H1 (cell line): Measurements from ENCODE around the gene ITGAV. TPM values are rescaled to one million over a fixed set of nuclear protein-coding genes. Genes with fewer than 3 reads are reported as not detected.

Source experiments
- CTCF ChIA-PET: fragments of 300-600 bp; sonication (Branson Sonifier 250); formaldehyde crosslinking; loops from one replicate; lab custom pipeline; 2021; ENCODE audit not compliant: partially characterized antibody; lab: Charles Lee
- POLR2A ChIA-PET: fragments of 300-600 bp; sonication (Branson Sonifier 250); formaldehyde crosslinking; loops from one replicate; lab custom pipeline; 2021; ENCODE audit warnings: inconsistent platforms; ENCODE audit not compliant: partially characterized antibody; lab: Charles Lee
- DNase-seq, 2 experiments: peaks; one replicate each; pipeline versions ENCODE4 v3.0.0 to v3.0.0-alpha.2; 2010 to 2022; ENCODE audit warnings: low spot score in 2 of 2, low read depth in 1 of 2, mixed read lengths in 1 of 2
- FAIRE-seq: peaks from 2 replicates; lab custom pipeline; 2011; peaks lifted over from hg19 to GRCh38; lab: Jason Lieb, UNC
- H2AFZ ChIP-seq: 2 replicates; pipeline ENCODE4 v1.8.1; 2012; ENCODE audit warnings: low read length, inconsistent platforms
- H2AK5ac ChIP-seq: 2 replicates; pipeline ENCODE4 v1.6.1; 2013; ENCODE audit warnings: low read depth, low read length
- H2BK120ac ChIP-seq: replicated peaks from 2 replicates; pipeline ENCODE3; 2013; ENCODE audit warnings: low read depth, low read length, inconsistent platforms
- H2BK12ac ChIP-seq: 2 replicates; pipeline ENCODE4 v1.6.1; 2013; ENCODE audit warnings: low read depth, low read length
- H2BK15ac ChIP-seq: 2 replicates; pipeline ENCODE4 v1.6.1; 2013; ENCODE audit warnings: low read length
- H2BK20ac ChIP-seq: 2 replicates; pipeline ENCODE4 v1.6.1; 2013; ENCODE audit warnings: low read length
- H2BK5ac ChIP-seq: 2 replicates; pipeline ENCODE4 v1.6.1; 2013; ENCODE audit warnings: low read depth, low read length
- H3K14ac ChIP-seq: 2 replicates; pipeline ENCODE4 v1.6.1; 2013; ENCODE audit warnings: inconsistent platforms; ENCODE audit not compliant: insufficient read length
- H3K18ac ChIP-seq: 2 replicates; pipeline ENCODE4 v1.6.1; 2013; ENCODE audit warnings: low read length; ENCODE audit errors: extremely low read depth
- H3K23ac ChIP-seq: 2 replicates; pipeline ENCODE4 v1.6.1; 2013; ENCODE audit warnings: inconsistent platforms; ENCODE audit not compliant: insufficient read length
- H3K23me2 ChIP-seq: 2 replicates; pipeline ENCODE4 v1.6.1; 2013; ENCODE audit warnings: low read depth, low read length
- H3K27ac ChIP-seq: 2 replicates; pipeline ENCODE4 v1.6.1; 2011; ENCODE audit warnings: low read depth, low read length, inconsistent platforms
- H3K27me3 ChIP-seq, 4 experiments: replicated peaks in 1 of 4; 1 replicate in 1 of 4; 2 replicates in 3 of 4; pipeline versions ENCODE4 v1.6.1 to v1.8.1; 2011 to 2013; ENCODE audit warnings: low read length in 3 of 4, mild to moderate bottlenecking in 3 of 4, inconsistent platforms in 2 of 4, mixed read lengths in 2 of 4, moderate library complexity in 1 of 4; ENCODE audit not compliant: control insufficient read depth in 3 of 4, insufficient read depth in 3 of 4; ENCODE audit errors: extremely low read depth in 1 of 4
- H3K36me3 ChIP-seq, 4 experiments: 2 replicates each; pipeline versions ENCODE4 v1.6.1 to v1.8.1; 2011 to 2013; ENCODE audit warnings: mild to moderate bottlenecking in 4 of 4, low read length in 3 of 4, moderate library complexity in 2 of 4, control low read depth in 1 of 4, inconsistent platforms in 1 of 4; ENCODE audit not compliant: insufficient read depth in 4 of 4, control insufficient read depth in 2 of 4
- H3K4ac ChIP-seq: replicated peaks from 2 replicates; pipeline ENCODE3; 2013; ENCODE audit warnings: low read length, low read depth, mixed read lengths, inconsistent platforms; ENCODE audit not compliant: insufficient read length
- H3K4me1 ChIP-seq, 4 experiments: replicated peaks in 1 of 4; 1 replicate in 1 of 4; 2 replicates in 3 of 4; pipeline versions ENCODE4 v1.6.1 to v1.8.1; 2011 to 2013; ENCODE audit warnings: low read length in 3 of 4, inconsistent platforms in 2 of 4, mixed read lengths in 1 of 4; ENCODE audit not compliant: insufficient read depth in 4 of 4, control insufficient read depth in 3 of 4
- H3K4me2 ChIP-seq, 2 experiments: 2 replicates each; pipeline versions ENCODE4 v1.6.1 to v1.8.1; 2011 to 2013; ENCODE audit warnings: low read depth in 2 of 2, low read length in 2 of 2, control low read depth in 1 of 2, inconsistent platforms in 1 of 2, mild to moderate bottlenecking in 1 of 2; ENCODE audit not compliant: insufficient read depth in 1 of 2
- H3K4me3 ChIP-seq, 4 experiments: fragments of 200-600, 300-600 bp in 1 of 4; sonication (generic), shearing (Covaris generic), sonication (Bioruptor Twin) in 1 of 4; 2 replicates each; pipeline versions ENCODE4 v1.5.1 to v1.8.1; 2011 to 2016; ENCODE audit warnings: low read length in 4 of 4, low read depth in 3 of 4, control low read depth in 2 of 4, inconsistent platforms in 2 of 4, mild to moderate bottlenecking in 2 of 4, mixed read lengths in 1 of 4, moderate library complexity in 1 of 4; ENCODE audit not compliant: insufficient read depth in 2 of 4; ENCODE audit errors: extremely low read depth in 1 of 4
- H3K56ac ChIP-seq: replicated peaks from 2 replicates; pipeline ENCODE3; 2013; ENCODE audit warnings: low read depth, mild to moderate bottlenecking, mixed read lengths, low read length, inconsistent platforms; ENCODE audit not compliant: insufficient read length
- H3K79me1 ChIP-seq: 2 replicates; pipeline ENCODE4 v1.6.1; 2013; ENCODE audit warnings: low read depth, low read length, control low read depth
- H3K79me2 ChIP-seq, 2 experiments: 2 replicates each; pipeline versions ENCODE4 v1.6.1 to v1.8.1; 2012 to 2013; ENCODE audit warnings: low read length in 2 of 2, mild to moderate bottlenecking in 2 of 2, inconsistent platforms in 1 of 2; ENCODE audit not compliant: insufficient read depth in 2 of 2, control insufficient read depth in 1 of 2
- H3K9ac ChIP-seq, 4 experiments: replicated peaks in 1 of 4; 1 replicate in 1 of 4; 2 replicates in 3 of 4; pipeline versions ENCODE4 v1.6.1 to v1.8.1; 2011 to 2013; ENCODE audit warnings: low read depth in 3 of 4, low read length in 3 of 4, control low read depth in 2 of 4, mild to moderate bottlenecking in 2 of 4, moderate library complexity in 2 of 4, inconsistent platforms in 1 of 4; ENCODE audit errors: extremely low read depth in 1 of 4
- H3K9me3 ChIP-seq, 2 experiments: 2 replicates each; pipeline versions ENCODE4 v1.6.1 to v1.8.1; 2012 to 2013; ENCODE audit warnings: mild to moderate bottlenecking in 2 of 2, moderate library complexity in 2 of 2, control low read depth in 1 of 2, inconsistent platforms in 1 of 2, low read depth in 1 of 2, low read length in 1 of 2, mixed read lengths in 1 of 2; ENCODE audit not compliant: insufficient read depth in 2 of 2
- H4K20me1 ChIP-seq, 2 experiments: replicated peaks in 1 of 2; 2 replicates each; pipeline versions ENCODE3 to v1.8.1; 2011 to 2013; ENCODE audit warnings: inconsistent platforms in 2 of 2, low read length in 2 of 2, mild to moderate bottlenecking in 1 of 2; ENCODE audit not compliant: insufficient read depth in 2 of 2, control insufficient read depth in 1 of 2
- H4K5ac ChIP-seq: 2 replicates; pipeline ENCODE4 v1.6.1; 2013; ENCODE audit warnings: low read length, low read depth, mixed read lengths, inconsistent platforms; ENCODE audit not compliant: insufficient read length
- H4K8ac ChIP-seq: 2 replicates; pipeline ENCODE4 v1.8.0; 2013; ENCODE audit warnings: mild to moderate bottlenecking, moderate library complexity, low read length, inconsistent platforms; ENCODE audit not compliant: insufficient read depth; ENCODE audit errors: extremely low read depth
- H4K91ac ChIP-seq: replicated peaks from 2 replicates; pipeline ENCODE3; 2013; ENCODE audit warnings: low read length, mixed read lengths, inconsistent platforms; ENCODE audit not compliant: insufficient read length
- CBX5 ChIP-seq: fragments of 300-800, 300-1000 bp; sonication (generic); IDR thresholded peaks from 2 replicates; pipeline ENCODE4 v1.7.1; 2016; ENCODE audit warnings: antibody characterized with exemption, low read length, low read depth
- CBX8 ChIP-seq: fragments of 300-800, 300-1000 bp; sonication (generic); IDR thresholded peaks from 2 replicates; pipeline ENCODE4 v1.7.1; 2016; ENCODE audit warnings: low read depth, low read length, borderline replicate concordance
- EP300 ChIP-seq, 2 experiments: IDR thresholded peaks; 1 replicate in 1 of 2; 2 replicates in 1 of 2; pipeline ENCODE4 v1.6.1; 2011 to 2012; ENCODE audit warnings: low read depth in 2 of 2, low read length in 2 of 2, mild to moderate bottlenecking in 2 of 2, borderline replicate concordance in 1 of 2, inconsistent platforms in 1 of 2, moderate library complexity in 1 of 2
- HDAC2 ChIP-seq, 2 experiments: fragments of 300-600 bp in 1 of 2; sonication (generic) in 1 of 2; IDR thresholded peaks; 2 replicates each; pipeline ENCODE4 v1.6.1; 2011 to 2012; ENCODE audit warnings: low read depth in 2 of 2, low read length in 2 of 2, mild to moderate bottlenecking in 2 of 2, moderate library complexity in 2 of 2, borderline replicate concordance in 1 of 2, inconsistent platforms in 1 of 2
- NRF1 ChIP-seq: IDR thresholded peaks from 2 replicates; pipeline ENCODE4 v1.6.1; 2011; ENCODE audit warnings: mild to moderate bottlenecking, low read depth, low read length, improper control_type of control experiment
- POLR2AphosphoS5 ChIP-seq: IDR thresholded peaks from 2 replicates; pipeline ENCODE4 v1.6.1; 2011; ENCODE audit warnings: low read depth, low read length
- POU5F1 ChIP-seq: IDR thresholded peaks from 2 replicates; pipeline ENCODE4 v1.6.1; 2011; ENCODE audit warnings: low read depth, mild to moderate bottlenecking, low read length, moderate library complexity
- RAD21 ChIP-seq, 2 experiments: IDR thresholded peaks in 1 of 2; conservative IDR thresholded peaks in 1 of 2; 2 replicates each; pipeline ENCODE4 v1.6.1; 2011; ENCODE audit warnings: low read depth in 2 of 2, low read length in 2 of 2, improper control_type of control experiment in 1 of 2, inconsistent platforms in 1 of 2, mild to moderate bottlenecking in 1 of 2, moderate library complexity in 1 of 2
- RNF2 ChIP-seq: fragments of 200-900, 300-1000 bp; sonication (generic); IDR thresholded peaks from 2 replicates; pipeline ENCODE4 v1.7.1; 2016; ENCODE audit warnings: borderline replicate concordance, low read depth, mild to moderate bottlenecking, antibody characterized with exemption, low read length; ENCODE audit not compliant: poor library complexity, severe bottlenecking; ENCODE audit errors: missing control alignments
- SP2 ChIP-seq: IDR thresholded peaks from 2 replicates; pipeline ENCODE4 v1.6.1; 2012; ENCODE audit warnings: mild to moderate bottlenecking, low read length, inconsistent platforms
- SP4 ChIP-seq: IDR thresholded peaks from 2 replicates; pipeline ENCODE4 v1.6.1; 2012; ENCODE audit warnings: low read length, inconsistent platforms
- TEAD4 ChIP-seq: IDR thresholded peaks from 2 replicates; pipeline ENCODE4 v1.6.1; 2012; ENCODE audit warnings: low read depth, low read length, inconsistent platforms, mixed read lengths
- WGBS, 2 experiments: shearing (Covaris generic) in 1 of 2; methylation state at CpG; one replicate each; pipeline versions ENCODE4 v1.1.6 to v1.1.7; 2013 to 2015; ENCODE audit warnings: low lambda C conversion rate in 2 of 2, mixed read lengths in 2 of 2, inconsistent platforms in 1 of 2, low coverage in 1 of 2, missing lambda C conversion rate in 1 of 2; ENCODE audit not compliant: insufficient replicate concordance in 2 of 2, insufficient coverage in 1 of 2, insufficient read length in 1 of 2; ENCODE audit errors: extremely low coverage in 1 of 2, missing lambda C conversion rate in 1 of 2; 5-methylcytosine and 5-hydroxymethylcytosine counted together
- polyA plus RNA-seq, 7 experiments: library from polyadenylated mRNA; depleted of rRNA in 3 of 7; stranded (reverse) in 5 of 7; unstranded in 2 of 7; fragments of >200 nt in 5 of 7; fragments of 200-250 nt in 2 of 7; gene quantifications; 1 replicate in 5 of 7; 2 replicates in 1 of 7; 4 replicates in 1 of 7; pipeline versions ENCODE4 v1.2.1 to v1.2.3, GENCODE V29; 2011 to 2013; ENCODE audit warnings: missing spikeins in 2 of 7, mixed read lengths in 2 of 7
- total RNA-seq: library from RNA; stranded (reverse); fragmentation: NEBNext Ultra II Directional; extraction: Animal tissue kit (Norgen Biotek cat#: 25700); gene quantifications from 2 replicates; pipeline ENCODE4 v1.2.1, GENCODE V29; 2021

Gene ITGAV
- total and polyA plus RNA-seq, 2 of the 8 experiments (the other 6 are each of a cell fraction or from before 2014, with no cell fraction given): 11.7 to 42.4 TPM

DNA sequence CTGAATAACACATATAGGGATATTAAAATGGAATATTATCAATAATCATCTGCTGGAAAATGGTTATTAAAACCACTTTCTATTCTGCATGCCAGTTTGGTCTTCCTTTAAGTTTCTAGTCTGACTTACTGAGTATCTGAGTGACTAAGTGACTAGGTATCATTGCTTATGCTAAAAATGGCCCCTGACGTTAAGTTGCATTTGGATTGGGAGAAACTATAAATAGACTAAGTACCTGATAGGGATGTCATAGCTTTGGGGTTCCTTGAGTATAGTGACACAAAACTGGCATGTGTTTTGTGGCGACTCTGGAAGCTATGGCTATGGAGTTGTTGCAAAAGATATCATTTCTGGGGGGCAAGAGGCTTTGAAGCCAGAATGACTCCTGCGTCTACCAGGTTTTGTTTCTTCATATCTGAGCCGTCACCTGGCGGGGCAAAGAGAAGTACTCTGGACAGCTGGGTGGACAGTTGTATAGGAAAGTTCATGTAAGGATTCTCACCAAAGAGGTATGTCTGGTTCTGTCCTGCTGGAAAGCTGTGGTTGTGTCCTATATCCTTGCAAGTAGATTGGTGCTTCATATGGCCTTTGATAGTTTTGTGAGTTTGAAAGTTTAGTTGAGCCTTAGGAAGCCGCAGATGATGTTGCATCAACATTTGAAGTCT, 17.9 kb downstream of the ITGAV start:
- 89% methylated on average over 6 of the region's 6 CpGs; no CpG with 5 or more reads in 1 of the 2 experiments for WGBS, 2 experiments
- H3K79me2 ChIP-seq: no peaks in the 10 kb centered on the region; a peak in 1 of 4 replicates
- no peak overlapping the region for H2AFZ ChIP-seq
- H2BK20ac ChIP-seq: no peak overlapping the region
- H2BK5ac ChIP-seq: no peak overlapping the region
- no peak overlapping the region for H3K4me2 ChIP-seq
- no peak overlapping the region for H3K4ac ChIP-seq
- H2BK120ac ChIP-seq: no peak overlapping the region
- no peak overlapping the region for H4K5ac ChIP-seq
- no peak for DNase-seq
- H2BK15ac ChIP-seq: no peak overlapping the region
- H3K23me2 ChIP-seq: no peaks in the 10 kb centered on the region
- peaks cover 0 to 6% (median 2%) of the 10 kb centered on the region in 4 experiments; a peak in 1 of 7 replicates for H3K4me1 ChIP-seq
- no peaks in the 10 kb centered on the region for H3K27me3 ChIP-seq
- ChIA-PET CTCF (interaction anchor here (0.7 to 2.6 kb wide), 4 partner anchors 34 to 1000 kb away, joined by 3 to 17 read pairs (median 5); no protein-coding TSS in a partner anchor), POLR2A (interaction anchor here (0.5 kb wide), 1 partner anchor 121 kb away, joined by 3 read pairs; no protein-coding TSS in a partner anchor)
- H3K9me3 ChIP-seq: no peaks in the 10 kb centered on the region
- H2AK5ac ChIP-seq: no peak overlapping the region
- no peak overlapping the region for H3K4me3 ChIP-seq
- H4K91ac ChIP-seq: no peak overlapping the region
- H2BK12ac ChIP-seq: no peak overlapping the region
- no peak overlapping the region for H3K18ac ChIP-seq
- H3K56ac ChIP-seq: no peak overlapping the region
- H3K27ac ChIP-seq: no peak overlapping the region
- H4K20me1 ChIP-seq: no peaks in the 10 kb centered on the region
- H3K14ac ChIP-seq: no peak overlapping the region
- H3K79me1 ChIP-seq: 0 out of 2 replicates have a peak, but pooled peaks cover 2% of the 10 kb centered on the region
- no peaks in the 10 kb centered on the region; a peak in 1 of 8 replicates for H3K36me3 ChIP-seq
- H3K9ac ChIP-seq: no peak overlapping the region
- no peak overlapping the region for H3K23ac ChIP-seq
- FAIRE-seq: no peak
- no peak overlapping the region for H4K8ac ChIP-seq
- no peak for TF ChIP-seq RAD21 (IDR thresholded peaks at IDR 0.05 in 1 of 2, conservative IDR thresholded peaks at IDR 0.05 in 1 of 2; ENCODE audit: low read depth in 2 of 2, low read length in 2 of 2)
- no peak for TF ChIP-seq RNF2
- TF ChIP-seq EP300 (IDR thresholded peaks at IDR 0.05; ENCODE audit: borderline replicate concordance in 1 of 2, low read depth in 2 of 2, low read length in 2 of 2): no peak
- no peak for TF ChIP-seq HDAC2 (IDR thresholded peaks at IDR 0.05; ENCODE audit: borderline replicate concordance in 1 of 2, low read depth in 2 of 2, low read length in 2 of 2)
- no peak for TF ChIP-seq POLR2AphosphoS5
- no peak for TF ChIP-seq SP2
- no peak for TF ChIP-seq POU5F1
- no peak for TF ChIP-seq NRF1
- TF ChIP-seq CBX8: no peak
- no peak for TF ChIP-seq SP4
- TF ChIP-seq CBX5: no peak
- TF ChIP-seq TEAD4: no peak
